Measurements from ENCODE around the gene CHST12. TPM values are rescaled to one million over a fixed set of nuclear protein-coding genes. Genes with fewer than 3 reads are reported as not detected.

Gene CHST12
- total RNA-seq, 6 experiments from 2014 or later: 3.0 to 7.9 (median 5.7) TPM

- Histone ChIP-seq H3K4me3 (no peak overlapping the region), H3K9me3 (no peaks in the 10 kb centered on the region), H3K36me3 (no peaks in the 10 kb centered on the region), H3K27me3 (no peaks in the 10 kb centered on the region), H3K4me1 (no peaks in the 10 kb centered on the region), H3K27ac (no peak overlapping the region)
- ATAC-seq (peak in 1 of 4 donors; percentile 46), DNase-seq (no peak)
- intact Hi-C loops (cut with DNase I): no loop called here
- TF ChIP-seq POLR2A (IDR thresholded peaks at IDR 0.05) (no peak), CTCF (IDR thresholded peaks at IDR 0.05) (no peak)
- no CpG with 5 or more reads among the region's 6 CpGs for WGBS (ENCODE audit: insufficient coverage, low coverage, low lambda C conversion rate, missing lambda C conversion rate)
These were observed 57.2 kb downstream of the CHST12 start for GRCh38 chr7:2460641-2461040.

- H3K27ac ChIP-seq: no peak overlapping the region
- no peaks in the 10 kb centered on the region for H3K27me3 ChIP-seq
- 85% methylated on average over 2 of the region's 15 CpGs for WGBS (ENCODE audit: insufficient coverage, low coverage, low lambda C conversion rate, missing lambda C conversion rate)
- H3K36me3 ChIP-seq: no peaks in the 10 kb centered on the region
- no peak for DNase-seq
- no peak for TF ChIP-seq POLR2A (IDR thresholded peaks at IDR 0.05)
- TF ChIP-seq CTCF (IDR thresholded peaks at IDR 0.05): no peak
- no peaks in the 10 kb centered on the region for H3K9me3 ChIP-seq
- no peak overlapping the region for H3K4me3 ChIP-seq
- no peaks in the 10 kb centered on the region for H3K4me1 ChIP-seq
- intact Hi-C loops (cut with DNase I): no loop called here
- peak in 1 of 4 donors; percentile 37 for ATAC-seq
These were observed 58.0 kb downstream of the CHST12 start for GRCh38 chr7:2461268-2462026.

- H3K27ac ChIP-seq: no peak overlapping the region
- no peaks in the 10 kb centered on the region for H3K9me3 ChIP-seq
- TF ChIP-seq POLR2A (IDR thresholded peaks at IDR 0.05) (no peak), CTCF (IDR thresholded peaks at IDR 0.05) (no peak)
- 69% methylated on average over 3 of the region's 3 CpGs for WGBS (ENCODE audit: insufficient coverage, low coverage, low lambda C conversion rate, missing lambda C conversion rate)
- no peaks in the 10 kb centered on the region for H3K27me3 ChIP-seq
- ATAC-seq (no peak), DNase-seq (no peak)
- H3K4me1 ChIP-seq: no peaks in the 10 kb centered on the region
- no peaks in the 10 kb centered on the region for H3K36me3 ChIP-seq
- intact Hi-C loops (cut with DNase I): no loop called here
- H3K4me3 ChIP-seq: no peak overlapping the region
These were observed 59.3 kb downstream of the CHST12 start for GRCh38 chr7:2462731-2463130.

GRCh38 chr7:2465928-2466327 lies 62.5 kb downstream of the CHST12 start:
- no peaks in the 10 kb centered on the region for H3K36me3 ChIP-seq
- H3K27ac ChIP-seq: no peak overlapping the region
- DNase-seq (no peak), ATAC-seq (no peak)
- TF ChIP-seq POLR2A (IDR thresholded peaks at IDR 0.05): no peak
- no peak for TF ChIP-seq CTCF (IDR thresholded peaks at IDR 0.05)
- H3K4me3 ChIP-seq: no peak overlapping the region
- intact Hi-C loops (cut with DNase I): no loop called here
- H3K4me1 ChIP-seq: no peaks in the 10 kb centered on the region
- H3K9me3 ChIP-seq: no peaks in the 10 kb centered on the region
- H3K27me3 ChIP-seq: no peaks in the 10 kb centered on the region
- WGBS (ENCODE audit: insufficient coverage, low coverage, low lambda C conversion rate, missing lambda C conversion rate): 72% methylated on average over 9 of the region's 12 CpGs

Measured in right lobe of liver (tissue), 6 donors.